K562 (cell line): ENCODE data around the gene PYGB. TPM values are rescaled to one million over a fixed set of nuclear protein-coding genes. Genes with fewer than 3 reads are reported as not detected.

Experiments used
- ATAC-seq: fragments of 200-7000 bp; cut with Tn5 transposase; 3 replicates; pipeline ENCODE4 v1.9.1; 2020; ENCODE audit warnings: moderate library complexity
- BruUV-seq: library from RNA; stranded (reverse); fragments of 400-500 nt; replicated peaks from 2 replicates; lab custom pipeline; 2021; lab: Mats Ljungman, UMichigan
- CTCF ChIA-PET: fragments of 300-600 bp; formaldehyde crosslinking; extraction: SDS; loops from one replicate; lab custom pipeline; 2021; ENCODE audit warnings: low intra/inter-chr PET ratio; lab: Yijun Ruan, JAX
- POLR2A ChIA-PET: fragments of 300-600, 350-650 bp; sonication (Branson Sonifier 250); formaldehyde crosslinking; extraction: SDS; loops from one replicate; lab custom pipeline; 2021; ENCODE audit warnings: antibody characterized with exemption, inconsistent platforms; lab: Yijun Ruan, JAX
- DNase-seq, 4 experiments: peaks; one replicate each; pipeline versions ENCODE4 v3.0.0 to v3.0.0-alpha.2; 2011 to 2018; ENCODE audit warnings: low spot score in 3 of 4, mixed read lengths in 3 of 4; ENCODE audit errors: extremely low read depth in 1 of 4
- FAIRE-seq: peaks from 2 replicates; lab custom pipeline; 2011; peaks lifted over from hg19 to GRCh38; lab: Jason Lieb, UNC
- H2AFZ ChIP-seq: 2 replicates; pipeline ENCODE4 v1.6.0; 2011; ENCODE audit warnings: low read depth, low read length, control low read depth, inconsistent platforms
- H3K27ac ChIP-seq: fragments of 200-600 bp; 3 replicates; pipeline ENCODE4 v1.8.0; 2011; ENCODE audit warnings: low read depth, mild to moderate bottlenecking, control low read depth, inconsistent platforms, low read length, moderate library complexity, mixed read lengths; ENCODE audit errors: extremely low read depth
- H3K27me3 ChIP-seq, 2 experiments: fragments of 300-600 bp in 1 of 2; 2 replicates in 1 of 2; 3 replicates in 1 of 2; pipeline versions ENCODE4 v1.6.0 to v1.8.0; 2011; ENCODE audit warnings: inconsistent platforms in 2 of 2, low read length in 2 of 2, mild to moderate bottlenecking in 1 of 2, mixed read lengths in 1 of 2, moderate library complexity in 1 of 2; ENCODE audit not compliant: control insufficient read depth in 2 of 2, insufficient read depth in 2 of 2
- H3K36me3 ChIP-seq: fragments of 300-600 bp; 3 replicates; pipeline ENCODE4 v1.8.0; 2011; ENCODE audit warnings: mild to moderate bottlenecking, low read length, inconsistent platforms; ENCODE audit not compliant: control insufficient read depth, insufficient read depth
- H3K4me1 ChIP-seq, 2 experiments: fragments of 200-600 bp in 1 of 2; replicated peaks in 1 of 2; 2 replicates in 1 of 2; 3 replicates in 1 of 2; pipeline versions ENCODE4 v1.5.1 to v1.8.0; 2011; ENCODE audit warnings: inconsistent platforms in 2 of 2, low read length in 2 of 2, mild to moderate bottlenecking in 1 of 2, mixed read lengths in 1 of 2, moderate library complexity in 1 of 2; ENCODE audit not compliant: control insufficient read depth in 2 of 2, insufficient read depth in 2 of 2
- H3K4me2 ChIP-seq: 2 replicates; pipeline ENCODE4 v1.6.1; 2011; ENCODE audit warnings: low read length, control low read depth, inconsistent platforms, mixed read lengths; ENCODE audit not compliant: insufficient read depth
- H3K4me3 ChIP-seq: fragments of 200-600 bp; sonication (generic), shearing (Covaris generic); 2 replicates; pipeline ENCODE4 v1.5.1; 2016; ENCODE audit warnings: control low read depth, inconsistent platforms
- H3K79me2 ChIP-seq: fragments of 200-600 bp; 3 replicates; pipeline ENCODE4 v1.8.0; 2011; ENCODE audit warnings: low read length, inconsistent platforms; ENCODE audit not compliant: control insufficient read depth, insufficient read depth
- H3K9ac ChIP-seq, 2 experiments: 2 replicates each; pipeline versions ENCODE4 v1.6.0 to v1.6.1; 2011; ENCODE audit warnings: low read depth in 2 of 2, low read length in 2 of 2, control low read depth in 1 of 2, inconsistent platforms in 1 of 2, mild to moderate bottlenecking in 1 of 2, mixed read lengths in 1 of 2; ENCODE audit not compliant: insufficient read depth in 1 of 2
- H3K9me1 ChIP-seq: one replicate; pipeline ENCODE4 v1.6.0; 2011; ENCODE audit warnings: inconsistent platforms, mild to moderate bottlenecking, low read length, moderate library complexity; ENCODE audit not compliant: control insufficient read depth, insufficient read depth
- H3K9me3 ChIP-seq: replicated peaks from 2 replicates; pipeline ENCODE4 v1.5.1; 2011; ENCODE audit warnings: low read depth, low read length, inconsistent platforms; ENCODE audit not compliant: control insufficient read depth, insufficient read depth
- H4K20me1 ChIP-seq: replicated peaks from 2 replicates; pipeline ENCODE4 v1.6.1; 2011; ENCODE audit warnings: low read length, inconsistent platforms, mixed read lengths; ENCODE audit not compliant: control insufficient read depth, insufficient read depth
- ATF7 ChIP-seq: fragments of 450-650 bp; IDR thresholded peaks from 2 replicates; pipeline ENCODE4 v1.7.1; 2014; ENCODE audit warnings: mild to moderate bottlenecking, moderate library complexity
- E4F1 ChIP-seq: fragments of 250-450 bp; sonication (Bioruptor Pico); IDR thresholded peaks from 2 replicates; pipeline ENCODE4 v1.5.0; 2021; ENCODE audit warnings: mild to moderate bottlenecking, borderline replicate concordance
- EWSR1 ChIP-seq: fragments of 450-650 bp; IDR thresholded peaks from 2 replicates; pipeline ENCODE4 v1.6.1; 2018; ENCODE audit warnings: borderline replicate concordance, mild to moderate bottlenecking, low read depth, moderate library complexity; ENCODE audit not compliant: partially characterized antibody
- EZH2 ChIP-seq: IDR thresholded peaks from 2 replicates; pipeline ENCODE4 v1.6.1; 2012; ENCODE audit warnings: low read depth, mild to moderate bottlenecking, inconsistent platforms, low read length, borderline replicate concordance
- GATAD2A ChIP-seq: fragments of 450-650 bp; IDR thresholded peaks from 2 replicates; pipeline ENCODE4 v1.6.1; 2017
- NCOA4 ChIP-seq: fragments of 450-650 bp; IDR thresholded peaks from 2 replicates; pipeline ENCODE4 v1.6.1; 2018; ENCODE audit warnings: mild to moderate bottlenecking; ENCODE audit not compliant: partially characterized antibody
- POLR2B ChIP-seq: fragments of 450-650 bp; IDR thresholded peaks from 2 replicates; pipeline ENCODE4 v1.6.1; 2018; ENCODE audit warnings: low read depth; ENCODE audit not compliant: partially characterized antibody
- SAFB ChIP-seq: fragments of 200-400 bp; formaldehyde crosslinking; IDR thresholded peaks from 2 replicates; pipeline ENCODE4 v1.6.1; 2017; ENCODE audit warnings: low read depth, low read length, borderline replicate concordance
- TBL1XR1 ChIP-seq, 2 experiments: IDR thresholded peaks; 2 replicates each; pipeline ENCODE4 v1.6.1; 2012; ENCODE audit warnings: improper control_type of control experiment in 2 of 2, low read length in 2 of 2, mild to moderate bottlenecking in 1 of 2
- ZBTB34 ChIP-seq: fragments of 250-450 bp; sonication (Bioruptor Pico); IDR thresholded peaks from 2 replicates; pipeline ENCODE4 v1.8.0; 2021; ENCODE audit warnings: mild to moderate bottlenecking, moderate library complexity
- ZNF175 ChIP-seq: fragments of 200-800 bp; sonication (Bioruptor generic); IDR thresholded peaks from 2 replicates; pipeline ENCODE4 v1.6.1; 2016; ENCODE audit warnings: low read depth, mild to moderate bottlenecking, missing genetic modification characterization, missing compliant biosample characterization
- ZNF696 ChIP-seq: fragments of 250-450 bp; sonication (Bioruptor Pico); conservative IDR thresholded peaks from 2 replicates; pipeline ENCODE4 v1.4.0; 2020; ENCODE audit warnings: mild to moderate bottlenecking, moderate library complexity
- ZNF717 ChIP-seq: fragments of 250-450 bp; sonication (Bioruptor Pico); IDR thresholded peaks from 2 replicates; pipeline ENCODE4 v1.5.0; 2021
- WGBS: fragments of 100-300 bp; shearing (Covaris generic); methylation state at CpG from one replicate; pipeline ENCODE4 v1.1.6; 2016; ENCODE audit warnings: low coverage, mixed read lengths; ENCODE audit not compliant: insufficient coverage; ENCODE audit errors: missing lambda C conversion rate; 5-methylcytosine and 5-hydroxymethylcytosine counted together
- in situ Hi-C: fragments of 300-500 bp; cut with MboI; formaldehyde crosslinking; loops from 4 replicates; pipeline ENCODE4 v1.15.0; 2018; ENCODE audit warnings: inconsistent platforms, mixed read lengths
- intact Hi-C: fragments of 100-400 bp; cut with micrococcal nuclease; formaldehyde crosslinking; loops from 2 replicates; pipeline ENCODE4 v1.14.2; 2022
- polyA plus RNA-seq, 8 experiments: library from polyadenylated mRNA; depleted of rRNA in 4 of 8; stranded (reverse) in 5 of 8; unstranded in 3 of 8; fragments of >200 nt; fragmentation: Nextera tagmentation in 2 of 8; fragmentation: Illumina TruSeq in 1 of 8; extraction: Ambion mirVana in 2 of 8; extraction: Trizol in 1 of 8; gene quantifications; 2 replicates each; pipeline versions ENCODE4 v1.2.1 to v1.2.3, GENCODE V29; 2011 to 2014; ENCODE audit warnings: inconsistent platforms in 1 of 8, missing spikeins in 1 of 8
- total RNA-seq, 7 experiments: library from RNA; depleted of rRNA in 6 of 7; stranded (reverse); fragments of >200 nt in 6 of 7; fragmentation: Illumina TruSeq in 2 of 7; extraction: Trizol in 2 of 7; gene quantifications; 2 replicates each; pipeline versions ENCODE4 v1.2.1 to v1.2.3, GENCODE V29; 2011 to 2021; ENCODE audit warnings: low replicate concordance in 1 of 7

PYGB gene
- total and polyA plus RNA-seq, 9 of the 15 experiments (the other 6 are each of a cell fraction or from before 2014, with no cell fraction given): 0.34 to 18.0 (median 9.8) TPM

GRCh38 chr20:25251019-25251418 is 3.1 kb downstream of the PYGB start (continued):
- TF ChIP-seq E4F1 (CRISPR knock-in tag) (no peak), EZH2 (no peak), GATAD2A (no peak)

- no peak for DNase-seq
- Histone ChIP-seq H3K9me3 (no peaks in the 10 kb centered on the region), H3K4me2 (no peak overlapping the region), H3K27me3 (no peaks in the 10 kb centered on the region), H3K4me1 (peaks cover 10 to 21% of the 10 kb centered on the region in 2 experiments; a peak in 4 of 5 replicates), H2AFZ (no peak overlapping the region), H3K79me2 (peaks cover 22% of the 10 kb centered on the region), H4K20me1 (no peaks in the 10 kb centered on the region), H3K27ac (no peak overlapping the region), H3K9ac (no peak overlapping the region), H3K4me3 (no peak overlapping the region), H3K36me3 (peaks cover 7% of the 10 kb centered on the region; the same call in 1 of the 3 replicates), H3K9me1 (no peaks in the 10 kb centered on the region)
- no peak for FAIRE-seq
- ATAC-seq: no peak
- ChIA-PET CTCF (no interaction called here), POLR2A (no interaction called here)
- 65% methylated on average over 4 of the region's 4 CpGs for WGBS
- intact Hi-C loops: no loop called here
- BruUV-seq: no TSS peak
- in situ Hi-C loops: no loop called here
- TF ChIP-seq EWSR1 (no peak), ZNF717 (CRISPR knock-in tag) (no peak), SAFB (no peak), TBL1XR1 (IDR thresholded peaks at IDR 0.05; ENCODE audit: low read length in 2 of 2) (no peak), ZNF696 (CRISPR knock-in tag) (no peak), ZBTB34 (CRISPR knock-in tag) (no peak), ZNF175 (CRISPR knock-in tag) (no peak), ATF7 (no peak), NCOA4 (no peak), POLR2B (no peak)
These were observed 3.7 kb downstream of the PYGB start for GRCh38 chr20:25251558-25251957.
